Right kidney (tissue), 1 donor: Measurements from ENCODE around the gene MAN1A2.
"Not testable (repeated sequence)": the region's sequence is repeated elsewhere in the genome, so short reads cannot be mapped to it uniquely, and the experiment has no call there.

Experiments
- DNase-seq: peaks from one replicate; pipeline ENCODE4 v3.0.0-alpha.2; 2016

The MAN1A2 gene

GRCh38 chr1:117396636-117397035 is 29.4 kb downstream of the MAN1A2 start:
- DNase-seq: no peak

- DNase-seq: no peak
These were observed 31.7 kb downstream of the MAN1A2 start for GRCh38 chr1:117398957-117399356.

GRCh38 chr1:117401761-117402160 is 34.5 kb downstream of the MAN1A2 start:
- DNase-seq: no peak

- DNase-seq: no peak
These were observed 36.3 kb downstream of the MAN1A2 start for GRCh38 chr1:117403597-117403996.

GRCh38 chr1:117405042-117405441 is 37.8 kb downstream of the MAN1A2 start:
- no peak for DNase-seq

- DNase-seq: no peak
These were observed 45.2 kb downstream of the MAN1A2 start for GRCh38 chr1:117412472-117412871.

- DNase-seq: no peak
These were observed 46.2 kb downstream of the MAN1A2 start for GRCh38 chr1:117413412-117413811.

- DNase-seq: no peak
These were observed 47.7 kb downstream of the MAN1A2 start for GRCh38 chr1:117414943-117415342.

- no peak for DNase-seq
These were observed 48.8 kb downstream of the MAN1A2 start for GRCh38 chr1:117416004-117416403.

- DNase-seq: no peak
These were observed 49.4 kb downstream of the MAN1A2 start for GRCh38 chr1:117416546-117417125.

GRCh38 chr1:117425050-117425734 is 57.9 kb downstream of the MAN1A2 start:
- no peak for DNase-seq

- no peak for DNase-seq
These were observed 60.0 kb downstream of the MAN1A2 start for GRCh38 chr1:117427297-117427696.

- DNase-seq: no peak
These were observed 66.7 kb downstream of the MAN1A2 start for GRCh38 chr1:117433943-117434342.

GRCh38 chr1:117436513-117436912 is 69.3 kb downstream of the MAN1A2 start:
- no peak for DNase-seq

GRCh38 chr1:117447661-117448060 is 80.4 kb downstream of the MAN1A2 start:
- DNase-seq: no peak

- no peak for DNase-seq
These were observed 85.0 kb downstream of the MAN1A2 start for GRCh38 chr1:117452216-117452615.

GRCh38 chr1:117453958-117454357 is 86.7 kb downstream of the MAN1A2 start:
- no peak for DNase-seq

- DNase-seq: not testable (repeated sequence)
These were observed 91.2 kb downstream of the MAN1A2 start for GRCh38 chr1:117458410-117458809.

GRCh38 chr1:117466761-117467160 is 99.5 kb downstream of the MAN1A2 start:
- DNase-seq: no peak

GRCh38 chr1:117467336-117467735 is 100.1 kb downstream of the MAN1A2 start:
- no peak for DNase-seq

- DNase-seq: no peak
These were observed 105.8 kb downstream of the MAN1A2 start for GRCh38 chr1:117473063-117473462.

GRCh38 chr1:117475495-117475894 is 108.2 kb downstream of the MAN1A2 start:
- DNase-seq: not testable (repeated sequence)

GRCh38 chr1:117479086-117479485 is 111.8 kb downstream of the MAN1A2 start:
- no peak for DNase-seq

GRCh38 chr1:117481410-117481809 is 114.2 kb downstream of the MAN1A2 start:
- DNase-seq: no peak
